Brain microvascular endothelial cell (primary cell): Measurements from ENCODE around the gene PPP1R13B.

Source experiments
- DNase-seq: peaks from one replicate; pipeline ENCODE4 v3.0.0-alpha.2; 2020
- H3K27ac ChIP-seq: fragments of 250-450 bp; sonication (Bioruptor Pico); 2 replicates; pipeline ENCODE4 v1.5.1; 2020; ENCODE audit warnings: mild to moderate bottlenecking, moderate library complexity
- H3K27me3 ChIP-seq: fragments of 250-450 bp; sonication (Bioruptor Pico); replicated peaks from 2 replicates; pipeline ENCODE4 v1.5.1; 2020; ENCODE audit warnings: mild to moderate bottlenecking
- H3K36me3 ChIP-seq: fragments of 250-450 bp; sonication (Bioruptor Pico); replicated peaks from 2 replicates; pipeline ENCODE4 v1.5.1; 2020; ENCODE audit warnings: mild to moderate bottlenecking
- H3K4me3 ChIP-seq: 2 replicates; pipeline ENCODE4 v1.5.1; 2011; ENCODE audit warnings: low read depth, mild to moderate bottlenecking, control low read depth, low read length, moderate library complexity
- CTCF ChIP-seq: IDR thresholded peaks from 2 replicates; pipeline ENCODE4 v1.5.1; 2011; ENCODE audit warnings: low read depth, mild to moderate bottlenecking, moderate library complexity, low read length, control low read depth, inconsistent platforms; ENCODE audit errors: missing control alignments
- in situ Hi-C: cut with HindIII; loops from 2 replicates; pipeline ENCODE4 v1.10.0; 2017; ENCODE audit warnings: low sequenced_read_pairs, low pct_ligation_motif_present

Gene PPP1R13B

GRCh38 chr14:103690332-103690731 is 157.0 kb downstream of the PPP1R13B start:
- H3K27ac ChIP-seq, result no peak overlapping the region
- in situ Hi-C loops, result no loop called here
- H3K36me3 ChIP-seq, result peaks cover 46% of the 10 kb centered on the region

GRCh38 chr14:103688906-103689902 is 158.2 kb downstream of the PPP1R13B start:
- H3K27me3 ChIP-seq, result no peaks in the 10 kb centered on the region
- H3K4me3 ChIP-seq, result no peak overlapping the region
- peaks cover 49% of the 10 kb centered on the region for H3K36me3 ChIP-seq
- no peak overlapping the region for H3K27ac ChIP-seq
- in situ Hi-C loops, result no loop called here
- no peak for TF ChIP-seq CTCF
- DNase-seq, result no peak

More at GRCh38 chr14:103690332-103690731, 157.0 kb downstream of the PPP1R13B start:
- no peak for TF ChIP-seq CTCF
- no peak overlapping the region for H3K4me3 ChIP-seq
- no peaks in the 10 kb centered on the region for H3K27me3 ChIP-seq
- DNase-seq, result no peak

- peaks cover 49% of the 10 kb centered on the region for H3K36me3 ChIP-seq
- no peak overlapping the region for H3K27ac ChIP-seq
- no peak overlapping the region for H3K4me3 ChIP-seq
- no peak for TF ChIP-seq CTCF
- no peaks in the 10 kb centered on the region for H3K27me3 ChIP-seq
- in situ Hi-C loops, result no loop called here
- no peak for DNase-seq
These were observed 158.9 kb downstream of the PPP1R13B start for GRCh38 chr14:103688441-103688840.

GRCh38 chr14:103687712-103688111 is 159.7 kb downstream of the PPP1R13B start:
- no peak for DNase-seq
- Histone ChIP-seq H3K27me3 (no peaks in the 10 kb centered on the region), H3K27ac (peak overlapping the region; percentile 82), H3K36me3 (peaks cover 49% of the 10 kb centered on the region), H3K4me3 (no peak overlapping the region)
- no peak for TF ChIP-seq CTCF
- in situ Hi-C loops, result no loop called here

GRCh38 chr14:103686831-103687485 is 160.4 kb downstream of the PPP1R13B start:
- in situ Hi-C loops, result no loop called here
- peaks cover 54% of the 10 kb centered on the region for H3K36me3 ChIP-seq
- peak overlapping the region; percentile 82 for H3K27ac ChIP-seq

More at GRCh38 chr14:103686831-103687485, 160.4 kb downstream of the PPP1R13B start:
- DNase-seq, result peak; percentile 56
- Histone ChIP-seq H3K27me3 (no peaks in the 10 kb centered on the region), H3K4me3 (no peak overlapping the region)
- no peak for TF ChIP-seq CTCF
